NB4 (cell line): ENCODE data around the gene AOC1.

Source experiments
- MYC ChIP-seq: IDR thresholded peaks from 2 replicates; pipeline ENCODE4 v1.6.1; 2011; ENCODE audit warnings: low read depth, low read length
- POLR2A ChIP-seq: IDR thresholded peaks from 2 replicates; pipeline ENCODE4 v1.6.1; 2011; ENCODE audit warnings: mild to moderate bottlenecking; ENCODE audit not compliant: insufficient read length; ENCODE audit errors: extremely low read depth
- TF ChIP-seq, protein P1 (sequence below): IDR thresholded peaks from one replicate; pipeline ENCODE4 v1.5.1; 2012; ENCODE audit warnings: low read depth, low read length

DNA sequence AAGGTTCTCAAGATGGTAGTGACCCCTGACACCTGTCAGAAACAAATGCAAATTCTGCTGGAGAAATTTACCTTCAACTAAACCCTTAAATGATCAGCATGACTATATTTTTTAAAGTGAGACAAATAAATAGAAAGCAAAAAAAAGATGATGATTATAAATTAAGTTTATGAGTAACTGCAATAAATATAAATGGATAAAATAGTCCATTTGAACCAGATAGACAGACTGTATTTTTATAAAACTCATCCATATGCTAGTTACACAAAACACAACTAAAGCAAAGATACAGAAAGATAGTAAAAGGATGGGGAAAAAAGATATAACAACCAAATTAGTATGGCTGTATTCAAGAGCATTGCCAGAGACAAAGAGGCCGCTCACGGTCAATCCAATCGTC is 45.9 kb upstream of the AOC1 start:
- TF ChIP-seq, protein P1, sequence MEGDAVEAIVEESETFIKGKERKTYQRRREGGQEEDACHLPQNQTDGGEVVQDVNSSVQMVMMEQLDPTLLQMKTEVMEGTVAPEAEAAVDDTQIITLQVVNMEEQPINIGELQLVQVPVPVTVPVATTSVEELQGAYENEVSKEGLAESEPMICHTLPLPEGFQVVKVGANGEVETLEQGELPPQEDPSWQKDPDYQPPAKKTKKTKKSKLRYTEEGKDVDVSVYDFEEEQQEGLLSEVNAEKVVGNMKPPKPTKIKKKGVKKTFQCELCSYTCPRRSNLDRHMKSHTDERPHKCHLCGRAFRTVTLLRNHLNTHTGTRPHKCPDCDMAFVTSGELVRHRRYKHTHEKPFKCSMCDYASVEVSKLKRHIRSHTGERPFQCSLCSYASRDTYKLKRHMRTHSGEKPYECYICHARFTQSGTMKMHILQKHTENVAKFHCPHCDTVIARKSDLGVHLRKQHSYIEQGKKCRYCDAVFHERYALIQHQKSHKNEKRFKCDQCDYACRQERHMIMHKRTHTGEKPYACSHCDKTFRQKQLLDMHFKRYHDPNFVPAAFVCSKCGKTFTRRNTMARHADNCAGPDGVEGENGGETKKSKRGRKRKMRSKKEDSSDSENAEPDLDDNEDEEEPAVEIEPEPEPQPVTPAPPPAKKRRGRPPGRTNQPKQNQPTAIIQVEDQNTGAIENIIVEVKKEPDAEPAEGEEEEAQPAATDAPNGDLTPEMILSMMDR, result no peak
- TF ChIP-seq POLR2A, result no peak
- no peak for TF ChIP-seq MYC
